ENCODE data around the gene PSORS1C1. TPM values are rescaled to one million over a fixed set of nuclear protein-coding genes. Genes with fewer than 3 reads are reported as not detected.

Gene PSORS1C1
- total and polyA plus RNA-seq, 2 of the 4 experiments (the other 2 are of a cell fraction), result 0.36 to 1.1 TPM

GRCh38 chr6:31172973-31173384 is 58.4 kb downstream of the PSORS1C1 start:
- Histone ChIP-seq H3K18ac (ENCODE audit: low read depth, low read length) (no peak overlapping the region), H4K8ac (ENCODE audit: low read depth in 2 of 2, low read length in 2 of 2) (no peak overlapping the region), H3K23ac (ENCODE audit: low read depth, low read length) (no peak overlapping the region), H2BK5ac (ENCODE audit: low read depth, low read length, poor library complexity, severe bottlenecking) (no peak overlapping the region), H3K36me3 (ENCODE audit: control insufficient read depth, insufficient read depth, low read length) (no peaks in the 10 kb centered on the region), H3K56ac (ENCODE audit: extremely low read depth, insufficient read depth, low read length) (no peak overlapping the region), H3K14ac (replicated peaks; ENCODE audit: low read depth, low read length) (no peak overlapping the region), H3K9me1 (ENCODE audit: insufficient read depth, low read length) (peaks cover 9% of the 10 kb centered on the region; the same call in 1 of the 2 replicates), H4K91ac (ENCODE audit: insufficient read depth, low read depth, low read length) (no peak overlapping the region), H4K5ac (ENCODE audit: low read depth, low read length) (peak overlapping the region; percentile 36; the same call in 1 of the 2 replicates), H3K4me3 (ENCODE audit: insufficient read depth, low read depth, low read length) (no peak overlapping the region), H2AK9ac (replicated peaks; ENCODE audit: low read depth, low read length, poor library complexity) (peak overlapping the region; percentile 1), H2AFZ (replicated peaks; ENCODE audit: low read length, poor library complexity) (peak overlapping the region; percentile 56), H3K4me1 (ENCODE audit: control insufficient read depth, insufficient read depth, low read length) (peaks cover 7% of the 10 kb centered on the region; the same call in 1 of the 2 replicates), H4K20me1 (ENCODE audit: insufficient read depth, low read length) (no peaks in the 10 kb centered on the region), H2AK5ac (ENCODE audit: low read depth, low read length) (no peak overlapping the region), H2BK15ac (ENCODE audit: low read depth, low read length) (no peak overlapping the region), H3K27ac (ENCODE audit: insufficient read depth, low read length) (no peak overlapping the region), H3K9me3 (ENCODE audit: control insufficient read depth, insufficient read depth, low read length) (no peaks in the 10 kb centered on the region), H2BK20ac (ENCODE audit: low read depth, low read length) (no peak overlapping the region), H3K4ac (ENCODE audit: low read depth, low read length) (no peak overlapping the region), H3K9ac (ENCODE audit: low read depth, low read length) (no peak overlapping the region), H2BK120ac (ENCODE audit: low read depth, low read length) (no peak overlapping the region), H3K79me1 (ENCODE audit: low read depth in 1 of 2, low read length in 2 of 2) (no peaks in the 10 kb centered on the region), H3K27me3 (ENCODE audit: control insufficient read depth, insufficient read depth, low read length) (no peaks in the 10 kb centered on the region), H3K4me2 (ENCODE audit: low read depth, low read length) (no peak overlapping the region)
- ATAC-seq (ENCODE audit: low read depth) (no peak), DNase-seq (no peak)
- CTCF ChIA-PET, result no interaction called here
- no TSS peak for BruUV-seq (replicated peaks)
- in situ Hi-C loops (cut with MboI; ENCODE audit: low sequenced_read_pairs) (no loop called here), dilution Hi-C loops (cut with HindIII; ENCODE audit: low sequenced_read_pairs, unreplicated experiment) (no loop called here), intact Hi-C loops (cut with micrococcal nuclease) (no loop called here)
- POLR2A ChIA-PET (ENCODE audit: unreplicated experiment), result no interaction called here
- no CpG with 5 or more reads among the region's 5 CpGs for WGBS, 2 experiments (ENCODE audit: extremely low coverage in 2 of 2, insufficient read length in 1 of 2)
- no peak for TF ChIP-seq CHD1 (IDR thresholded peaks at IDR 0.05; ENCODE audit: low read depth, low read length)
- no peak for TF ChIP-seq SMC3 (IDR thresholded peaks at IDR 0.05; ENCODE audit: low read depth, low read length)
- TF ChIP-seq CTCF (conservative IDR thresholded peaks at IDR 0.05; ENCODE audit: low read depth, low read length), result no peak
- no peak for TF ChIP-seq MAZ (IDR thresholded peaks at IDR 0.05; ENCODE audit: borderline replicate concordance, low read depth, low read length)
- no peak for TF ChIP-seq NFE2L2 (IDR thresholded peaks at IDR 0.05; ENCODE audit: low read depth, low read length)
- TF ChIP-seq, protein P1, sequence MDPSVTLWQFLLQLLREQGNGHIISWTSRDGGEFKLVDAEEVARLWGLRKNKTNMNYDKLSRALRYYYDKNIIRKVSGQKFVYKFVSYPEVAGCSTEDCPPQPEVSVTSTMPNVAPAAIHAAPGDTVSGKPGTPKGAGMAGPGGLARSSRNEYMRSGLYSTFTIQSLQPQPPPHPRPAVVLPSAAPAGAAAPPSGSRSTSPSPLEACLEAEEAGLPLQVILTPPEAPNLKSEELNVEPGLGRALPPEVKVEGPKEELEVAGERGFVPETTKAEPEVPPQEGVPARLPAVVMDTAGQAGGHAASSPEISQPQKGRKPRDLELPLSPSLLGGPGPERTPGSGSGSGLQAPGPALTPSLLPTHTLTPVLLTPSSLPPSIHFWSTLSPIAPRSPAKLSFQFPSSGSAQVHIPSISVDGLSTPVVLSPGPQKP (IDR thresholded peaks at IDR 0.05; ENCODE audit: borderline replicate concordance, low read depth, low read length), result no peak
- TF ChIP-seq RFX5 (IDR thresholded peaks at IDR 0.05; ENCODE audit: low read depth, low read length), result no peak
- TF ChIP-seq, protein P2, sequence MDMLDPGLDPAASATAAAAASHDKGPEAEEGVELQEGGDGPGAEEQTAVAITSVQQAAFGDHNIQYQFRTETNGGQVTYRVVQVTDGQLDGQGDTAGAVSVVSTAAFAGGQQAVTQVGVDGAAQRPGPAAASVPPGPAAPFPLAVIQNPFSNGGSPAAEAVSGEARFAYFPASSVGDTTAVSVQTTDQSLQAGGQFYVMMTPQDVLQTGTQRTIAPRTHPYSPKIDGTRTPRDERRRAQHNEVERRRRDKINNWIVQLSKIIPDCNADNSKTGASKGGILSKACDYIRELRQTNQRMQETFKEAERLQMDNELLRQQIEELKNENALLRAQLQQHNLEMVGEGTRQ (IDR thresholded peaks at IDR 0.05; ENCODE audit: low read depth, low read length), result no peak
- TF ChIP-seq CEBPB (IDR thresholded peaks at IDR 0.05; ENCODE audit: low read depth, low read length), result no peak
- no peak for TF ChIP-seq BHLHE40 (IDR thresholded peaks at IDR 0.05; ENCODE audit: low read depth, low read length)
